ENCODE measurements around the gene ENSA.

DNA sequence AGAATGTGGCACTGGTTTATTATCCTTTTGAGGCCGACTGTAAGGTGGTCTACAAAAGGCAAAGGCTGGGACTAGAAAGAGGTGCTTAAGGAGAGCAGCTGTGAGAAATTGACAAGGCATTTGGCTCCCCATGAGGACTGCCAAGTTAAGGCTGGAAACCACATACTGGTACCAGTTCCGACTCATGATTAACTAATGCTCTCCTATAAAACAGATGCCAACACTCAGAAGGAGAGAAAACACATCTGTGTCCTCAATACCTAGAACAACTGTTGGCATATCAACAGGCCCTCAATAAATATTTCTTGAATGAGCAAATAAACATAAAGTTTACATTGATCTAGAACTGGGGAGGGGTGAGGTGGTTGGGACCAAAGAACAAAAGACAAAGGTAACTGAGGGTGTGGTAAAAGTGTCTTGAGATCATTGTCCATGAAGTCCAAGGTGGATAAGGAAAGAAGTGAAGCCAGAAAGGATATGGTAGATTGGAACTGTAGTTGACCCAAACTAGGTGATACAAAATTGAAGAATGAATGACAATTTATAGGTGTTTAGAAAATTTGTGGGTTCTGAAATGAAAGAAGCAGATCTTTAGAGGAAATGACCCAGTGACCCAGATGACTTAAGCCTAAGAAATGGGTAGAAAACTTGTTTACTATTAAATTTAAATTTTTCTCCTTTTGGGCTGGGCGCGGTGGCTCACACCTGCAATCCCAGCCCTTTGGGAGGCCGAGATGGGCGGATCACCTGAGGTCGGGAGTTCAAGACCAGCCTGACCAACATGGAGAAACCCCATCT is 33.1 kb downstream of the ENSA start:
- TF ChIP-seq SMC3 (IDR thresholded peaks at IDR 0.05), result no peak
- TF ChIP-seq, protein P1, sequence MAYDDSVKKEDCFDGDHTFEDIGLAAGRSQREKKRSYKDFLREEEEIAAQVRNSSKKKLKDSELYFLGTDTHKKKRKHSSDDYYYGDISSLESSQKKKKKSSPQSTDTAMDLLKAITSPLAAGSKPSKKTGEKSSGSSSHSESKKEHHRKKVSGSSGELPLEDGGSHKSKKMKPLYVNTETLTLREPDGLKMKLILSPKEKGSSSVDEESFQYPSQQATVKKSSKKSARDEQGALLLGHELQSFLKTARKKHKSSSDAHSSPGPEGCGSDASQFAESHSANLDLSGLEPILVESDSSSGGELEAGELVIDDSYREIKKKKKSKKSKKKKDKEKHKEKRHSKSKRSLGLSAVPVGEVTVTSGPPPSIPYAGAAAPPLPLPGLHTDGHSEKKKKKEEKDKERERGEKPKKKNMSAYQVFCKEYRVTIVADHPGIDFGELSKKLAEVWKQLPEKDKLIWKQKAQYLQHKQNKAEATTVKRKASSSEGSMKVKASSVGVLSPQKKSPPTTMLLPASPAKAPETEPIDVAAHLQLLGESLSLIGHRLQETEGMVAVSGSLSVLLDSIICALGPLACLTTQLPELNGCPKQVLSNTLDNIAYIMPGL (CRISPR knock-in tag; IDR thresholded peaks at IDR 0.05; ENCODE audit: borderline replicate concordance), result no peak
- TF ChIP-seq, protein P2, sequence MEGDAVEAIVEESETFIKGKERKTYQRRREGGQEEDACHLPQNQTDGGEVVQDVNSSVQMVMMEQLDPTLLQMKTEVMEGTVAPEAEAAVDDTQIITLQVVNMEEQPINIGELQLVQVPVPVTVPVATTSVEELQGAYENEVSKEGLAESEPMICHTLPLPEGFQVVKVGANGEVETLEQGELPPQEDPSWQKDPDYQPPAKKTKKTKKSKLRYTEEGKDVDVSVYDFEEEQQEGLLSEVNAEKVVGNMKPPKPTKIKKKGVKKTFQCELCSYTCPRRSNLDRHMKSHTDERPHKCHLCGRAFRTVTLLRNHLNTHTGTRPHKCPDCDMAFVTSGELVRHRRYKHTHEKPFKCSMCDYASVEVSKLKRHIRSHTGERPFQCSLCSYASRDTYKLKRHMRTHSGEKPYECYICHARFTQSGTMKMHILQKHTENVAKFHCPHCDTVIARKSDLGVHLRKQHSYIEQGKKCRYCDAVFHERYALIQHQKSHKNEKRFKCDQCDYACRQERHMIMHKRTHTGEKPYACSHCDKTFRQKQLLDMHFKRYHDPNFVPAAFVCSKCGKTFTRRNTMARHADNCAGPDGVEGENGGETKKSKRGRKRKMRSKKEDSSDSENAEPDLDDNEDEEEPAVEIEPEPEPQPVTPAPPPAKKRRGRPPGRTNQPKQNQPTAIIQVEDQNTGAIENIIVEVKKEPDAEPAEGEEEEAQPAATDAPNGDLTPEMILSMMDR (IDR thresholded peaks at IDR 0.05), result no peak
- no peak for TF ChIP-seq MAZ (IDR thresholded peaks at IDR 0.05; ENCODE audit: borderline replicate concordance, low read depth, low read length)
- no peak for TF ChIP-seq FOSB (CRISPR knock-in tag; IDR thresholded peaks at IDR 0.05)

All from A549 (cell line).